Measurements from ENCODE around the gene IFT74.
"Not testable (repeated sequence)": the region's sequence is repeated elsewhere in the genome, so short reads cannot be mapped to it uniquely, and the experiment has no call there.

IFT74 gene

DNA sequence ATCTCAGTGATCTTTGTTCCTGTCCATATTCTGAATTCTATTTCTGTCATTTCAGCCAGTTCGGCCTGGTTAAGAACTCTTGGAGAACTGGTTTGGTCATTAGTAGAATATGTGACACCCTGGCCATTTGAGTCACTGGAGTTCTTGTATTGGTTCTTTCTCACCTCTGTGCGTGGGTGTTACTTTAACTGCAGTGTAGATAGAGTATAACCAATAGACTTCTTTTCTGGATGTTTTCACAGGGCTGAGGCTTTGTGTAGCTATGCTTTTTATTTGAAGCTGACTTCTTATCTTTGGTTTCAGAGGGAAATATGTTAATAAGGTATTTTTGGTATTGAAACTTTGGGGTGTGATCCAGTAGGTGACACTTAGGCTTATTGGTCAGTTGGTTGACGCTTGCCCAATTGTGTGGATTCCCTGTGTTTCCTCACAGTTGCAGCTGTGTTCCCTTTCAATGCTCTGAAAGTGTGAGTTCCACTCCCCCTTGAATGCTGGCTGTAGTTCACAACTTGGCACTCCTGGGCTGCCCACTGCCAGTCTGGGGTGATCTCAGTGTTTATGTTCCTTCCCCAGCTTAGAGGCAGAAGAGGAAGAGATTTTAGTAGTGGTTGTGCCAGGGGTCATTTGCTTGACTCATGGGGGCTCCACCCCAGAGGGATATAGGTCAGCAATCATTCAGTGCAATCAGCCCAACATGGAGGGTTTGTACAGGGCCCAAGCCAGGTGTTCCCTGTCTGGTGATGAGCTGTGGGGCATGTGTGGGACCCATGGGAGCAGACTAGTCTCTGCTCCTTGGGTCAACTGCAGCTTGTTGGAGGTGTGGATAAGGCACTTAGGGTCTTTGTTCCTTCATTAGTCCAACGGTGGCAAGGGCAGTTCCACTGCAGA is 117.9 kb downstream of the IFT74 start:
- no peak for DNase-seq (ENCODE audit: low spot score)

DNA sequence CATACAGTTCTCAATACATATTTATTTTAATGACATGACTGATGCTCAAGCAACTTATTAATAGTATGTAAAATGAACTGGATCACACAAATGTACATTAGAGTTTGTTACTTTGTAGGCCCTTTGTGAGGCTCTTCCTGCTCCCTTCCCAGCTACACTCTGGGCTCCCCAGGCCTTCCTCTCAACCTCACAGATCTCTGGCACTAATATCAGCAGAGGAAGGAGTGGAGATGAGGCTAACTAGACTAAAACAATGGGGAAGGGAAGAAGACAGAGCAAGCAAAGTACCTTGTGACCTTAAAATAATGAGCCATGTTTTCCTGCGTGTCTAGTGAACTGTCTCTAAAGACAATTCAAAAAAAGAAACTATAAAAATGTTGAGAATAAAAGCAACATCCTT is 122.5 kb downstream of the IFT74 start:
- no peak for DNase-seq (ENCODE audit: low spot score)

DNA sequence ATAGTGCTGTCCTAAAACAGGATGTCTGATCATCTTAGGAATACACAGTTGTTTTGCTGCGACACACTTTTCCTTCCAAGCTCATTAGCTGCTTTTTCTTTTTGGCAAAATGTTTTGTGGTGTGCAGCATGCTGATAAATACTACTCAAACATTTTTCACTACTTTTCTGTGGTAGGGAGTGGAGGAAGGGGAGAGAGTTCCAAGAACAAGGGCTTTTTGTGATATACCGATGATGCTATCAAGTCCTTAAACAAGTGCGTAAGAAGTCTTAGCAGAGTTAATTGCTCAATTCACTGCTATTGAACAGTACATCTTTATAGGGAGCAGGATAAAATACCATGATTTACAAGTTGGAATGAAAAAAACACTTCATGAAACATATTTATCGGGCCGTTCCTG is 129.2 kb downstream of the IFT74 start:
- no peak for DNase-seq (ENCODE audit: low spot score)

DNA sequence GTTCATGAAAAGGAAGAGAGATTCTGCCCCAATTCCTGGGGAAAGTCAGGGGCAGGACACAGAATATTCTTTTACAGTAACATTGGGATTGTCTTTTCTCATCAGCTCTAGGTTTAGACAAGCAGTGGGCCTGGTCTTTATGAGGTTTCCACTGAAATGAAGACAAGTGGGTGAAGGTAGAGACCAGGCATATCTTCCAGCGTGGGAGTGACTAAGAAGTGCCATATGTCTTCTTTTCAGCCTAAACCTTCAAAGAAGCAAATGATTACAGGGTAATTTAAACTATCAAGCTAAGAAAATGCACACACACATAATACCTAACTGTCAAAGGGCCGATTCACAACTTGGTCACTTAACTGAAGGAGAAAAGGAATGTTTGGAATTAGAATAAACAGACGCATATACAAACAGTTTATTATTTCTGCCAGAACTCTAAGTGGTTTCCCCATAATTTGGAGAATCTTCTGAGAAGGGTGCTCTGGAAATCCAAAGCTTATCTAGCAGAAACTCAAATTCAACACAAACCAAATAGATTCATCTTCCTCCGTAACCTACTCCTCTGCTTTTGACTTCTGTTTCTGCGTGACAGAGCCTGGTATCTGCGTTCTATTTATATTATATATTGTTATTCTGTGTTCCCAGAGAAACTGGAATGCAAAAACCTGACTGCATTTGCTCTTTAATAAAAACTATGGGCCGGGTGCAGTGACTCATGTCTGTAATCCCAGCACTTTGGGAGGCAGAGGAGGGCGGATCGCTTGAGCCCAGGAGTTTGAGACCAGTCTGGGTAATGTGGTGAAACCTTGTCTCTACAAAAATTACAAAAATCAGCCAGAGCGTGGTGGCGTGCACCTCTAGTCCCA is 130.8 kb downstream of the IFT74 start:
- DNase-seq (ENCODE audit: low spot score) = no peak

DNA sequence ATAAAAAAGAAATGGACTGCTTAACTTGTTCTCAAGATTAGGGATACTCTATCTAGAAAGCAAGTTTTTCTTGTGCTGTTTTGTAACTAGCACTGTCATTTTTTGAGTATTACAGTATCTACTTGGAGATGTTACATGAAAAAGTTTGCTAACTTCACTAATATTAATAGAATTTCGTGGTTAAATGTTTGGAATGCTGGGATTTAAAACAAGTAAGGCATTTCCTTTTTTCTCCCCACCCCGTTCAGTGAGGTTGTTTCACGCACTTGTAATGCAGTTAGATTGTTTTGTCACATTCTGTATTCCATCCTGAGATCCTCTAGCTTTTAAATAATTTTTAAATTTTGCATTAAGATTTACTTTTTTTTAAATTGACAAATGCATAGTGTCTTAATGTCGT is 132.8 kb downstream of the IFT74 start:
- DNase-seq (ENCODE audit: low spot score) = no peak

DNA sequence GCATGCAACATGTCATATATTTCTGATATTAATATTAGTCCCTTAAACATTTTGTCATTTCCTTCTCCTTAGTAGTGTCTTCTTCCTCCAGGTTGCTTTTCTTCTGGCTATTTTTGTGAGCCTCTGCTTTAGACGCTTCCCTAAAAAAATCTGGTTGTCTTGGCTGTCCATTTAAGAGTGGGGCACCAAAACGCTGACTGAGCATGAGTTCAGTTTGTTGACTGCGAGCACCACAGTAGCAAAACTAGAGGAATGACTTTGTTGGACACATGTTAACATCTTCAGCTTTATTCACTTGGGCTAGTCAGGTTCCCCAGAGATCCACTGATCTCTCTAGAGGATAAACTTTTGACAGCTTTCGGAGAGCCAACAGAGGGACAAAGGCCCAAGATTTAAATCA is 133.5 kb downstream of the IFT74 start:
- no peak for DNase-seq (ENCODE audit: low spot score)

DNA sequence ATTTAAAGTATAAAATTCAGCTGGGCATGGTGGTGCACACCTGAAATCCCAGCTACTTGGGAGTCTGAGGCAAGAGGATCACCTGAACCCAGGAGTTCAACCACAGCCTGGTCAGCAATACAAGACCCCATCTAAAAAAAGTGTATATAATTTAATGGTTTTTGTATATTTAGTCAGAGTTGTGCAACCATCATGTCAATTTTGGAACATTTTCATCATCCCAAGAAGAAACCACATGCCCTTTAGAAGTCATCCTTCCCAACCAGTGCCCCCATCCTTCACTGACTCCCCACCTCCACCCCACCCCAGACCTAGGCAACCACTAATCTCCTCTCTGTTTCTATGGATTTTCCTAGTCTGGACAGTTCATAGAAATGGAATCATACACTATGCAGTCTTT is 134.0 kb downstream of the IFT74 start:
- DNase-seq (ENCODE audit: low spot score) = no peak

DNA sequence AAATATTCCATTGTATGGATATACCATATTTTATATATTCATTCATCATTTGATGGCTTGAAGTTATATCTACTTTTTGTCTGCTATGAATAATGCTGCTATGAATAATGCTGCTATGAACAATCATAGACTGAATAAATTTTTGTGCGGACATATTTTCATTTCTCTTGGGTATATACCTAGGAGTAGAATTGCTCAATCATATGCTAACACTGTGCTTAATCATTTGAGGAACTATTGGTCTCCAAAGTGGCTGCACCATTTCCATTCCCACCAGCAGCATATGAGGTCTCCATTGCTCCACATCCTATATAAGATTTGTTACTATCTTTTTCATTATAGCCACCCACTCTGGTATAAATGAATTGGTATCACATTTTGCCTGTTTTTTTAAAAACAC is 134.5 kb downstream of the IFT74 start:
- no peak for DNase-seq (ENCODE audit: low spot score)

DNA sequence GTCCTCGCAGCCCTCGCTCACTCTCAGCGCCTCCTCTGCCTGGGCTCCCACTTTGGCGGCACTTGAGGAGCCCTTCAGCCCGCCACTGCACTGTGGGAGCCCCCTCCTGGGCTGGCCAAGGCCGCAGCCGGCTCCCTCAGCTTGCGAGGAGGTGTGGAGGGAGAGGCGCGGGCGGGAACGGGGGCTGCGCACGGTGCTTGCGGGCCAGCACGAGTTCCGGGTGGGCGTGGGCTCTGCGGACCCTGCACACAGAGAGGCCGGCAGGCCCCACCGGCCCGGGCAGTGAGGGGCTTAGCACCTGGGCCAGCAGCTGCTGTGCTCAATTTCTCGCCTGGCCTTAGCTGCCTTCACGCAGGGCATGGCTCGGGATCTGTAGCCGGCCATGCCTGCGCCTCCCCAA is 136.3 kb downstream of the IFT74 start:
- DNase-seq (ENCODE audit: low spot score) = not testable (repeated sequence)

DNA sequence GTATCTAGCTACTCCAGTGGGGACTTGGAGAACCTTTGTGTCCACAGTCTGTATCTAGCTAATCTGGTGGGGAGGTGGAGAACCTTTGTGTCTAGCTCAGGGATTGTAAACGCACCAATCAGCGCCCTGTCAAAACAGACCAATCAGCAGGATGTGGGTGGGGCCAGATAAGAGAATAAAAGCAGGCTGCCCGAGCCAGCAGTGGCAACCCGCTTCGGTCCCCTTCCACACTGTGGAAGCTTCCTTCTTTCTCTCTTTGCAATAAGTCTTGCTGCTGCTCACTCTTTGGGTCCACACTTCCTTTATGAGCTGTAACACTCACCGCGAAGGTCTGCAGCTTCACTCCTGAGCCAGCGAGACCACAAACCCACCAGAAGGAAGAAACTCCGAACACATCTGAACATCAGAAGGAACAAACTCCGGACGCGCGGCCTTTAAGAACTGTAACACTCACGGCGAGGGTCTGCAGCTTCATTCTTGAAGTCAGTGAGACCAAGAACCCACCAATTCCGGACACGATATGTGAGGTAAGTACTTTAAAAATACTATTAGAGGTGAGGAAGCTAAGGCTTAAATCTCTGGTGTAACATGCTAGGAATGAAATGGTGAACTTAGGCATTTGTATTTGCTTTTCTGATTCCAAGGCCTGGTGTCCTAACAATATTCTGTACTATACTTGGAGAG is 137.3 kb downstream of the IFT74 start:
- not testable (repeated sequence) for DNase-seq (ENCODE audit: low spot score)

DNA sequence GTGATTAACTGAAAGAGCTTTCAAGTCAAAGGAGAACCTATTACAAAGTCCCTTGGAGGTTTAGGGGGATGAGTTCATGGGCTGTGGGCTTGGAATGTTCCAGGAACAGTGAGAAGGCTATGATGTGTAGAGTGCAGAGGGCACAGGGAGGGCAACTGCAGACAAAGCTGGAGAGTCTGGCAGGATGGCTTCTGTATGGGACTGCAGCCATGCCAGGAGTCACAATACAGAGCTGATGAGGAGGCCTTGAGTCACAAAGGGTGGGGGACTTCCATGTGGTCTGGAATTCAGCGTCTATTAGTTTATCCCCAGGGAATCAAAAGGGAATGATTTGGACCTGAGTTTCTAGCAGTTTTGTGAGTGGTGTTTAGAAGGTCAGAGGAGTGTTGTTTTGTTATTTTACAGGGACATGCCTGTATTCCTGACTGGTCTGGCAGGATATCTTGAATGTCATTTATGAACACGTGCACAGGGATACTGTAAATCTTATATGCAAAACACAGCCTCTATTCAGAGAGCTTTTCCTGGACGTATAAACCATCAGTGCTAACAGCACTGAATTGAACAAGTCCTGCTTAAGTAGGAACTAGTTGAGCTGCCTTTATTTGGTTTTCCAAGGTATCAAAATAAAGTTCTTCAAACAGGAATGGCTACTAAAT is 138.6 kb downstream of the IFT74 start:
- no peak for DNase-seq (ENCODE audit: low spot score)

DNA sequence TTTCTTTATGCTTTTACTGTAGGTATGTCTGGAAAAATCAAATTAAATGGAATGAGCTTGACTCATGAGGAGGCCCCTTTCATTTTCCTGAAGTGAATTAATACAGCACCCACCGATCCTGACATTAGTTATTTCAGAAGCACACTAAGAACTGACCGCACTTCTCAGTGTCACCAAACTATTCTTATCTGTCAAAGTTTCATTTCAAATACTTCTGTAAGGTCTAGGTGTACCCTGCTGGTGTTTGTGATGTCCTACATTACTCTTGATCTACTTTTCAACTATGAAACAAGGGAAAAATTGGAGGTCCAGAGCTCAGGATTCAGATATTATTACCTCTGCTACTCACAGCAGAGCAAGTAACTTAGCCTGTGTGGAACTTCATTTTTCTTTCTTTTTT is 151.0 kb downstream of the IFT74 start:
- no peak for DNase-seq (ENCODE audit: low spot score)

DNA sequence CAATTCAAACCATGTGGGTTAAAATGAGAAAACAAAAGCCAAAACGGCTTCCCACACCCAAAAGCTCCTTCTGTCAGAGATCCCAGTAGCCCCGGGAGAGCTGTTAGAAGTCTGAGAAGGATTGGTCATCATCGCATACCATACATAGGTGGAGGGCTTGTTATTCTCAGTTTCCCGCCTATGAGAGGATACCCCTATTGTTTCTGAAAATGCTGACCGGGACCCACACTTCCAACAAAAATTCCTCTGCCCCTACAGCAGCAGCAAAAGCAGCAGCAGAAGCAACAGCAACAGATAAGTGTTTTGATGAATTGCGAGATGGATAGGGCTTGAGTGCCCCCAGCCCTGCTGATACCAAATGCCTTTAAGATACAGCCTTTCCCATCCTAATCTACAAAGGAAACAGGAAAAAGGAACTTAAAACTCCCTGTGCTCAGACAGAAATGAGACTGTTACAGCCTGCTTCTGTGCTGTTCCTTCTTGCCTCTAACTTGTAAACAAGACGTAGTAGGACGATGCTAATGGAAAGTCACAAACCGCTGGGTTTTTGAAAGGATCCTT is 152.8 kb downstream of the IFT74 start, which contains the start of gene TEK:
TSS of gene TEK (plus strand) at position 245 of the 561 bp plus-strand sequence. CDS start 366 bp downstream, outside the sequence.
- DNase-seq (ENCODE audit: low spot score) = peak; percentile 25

DNA sequence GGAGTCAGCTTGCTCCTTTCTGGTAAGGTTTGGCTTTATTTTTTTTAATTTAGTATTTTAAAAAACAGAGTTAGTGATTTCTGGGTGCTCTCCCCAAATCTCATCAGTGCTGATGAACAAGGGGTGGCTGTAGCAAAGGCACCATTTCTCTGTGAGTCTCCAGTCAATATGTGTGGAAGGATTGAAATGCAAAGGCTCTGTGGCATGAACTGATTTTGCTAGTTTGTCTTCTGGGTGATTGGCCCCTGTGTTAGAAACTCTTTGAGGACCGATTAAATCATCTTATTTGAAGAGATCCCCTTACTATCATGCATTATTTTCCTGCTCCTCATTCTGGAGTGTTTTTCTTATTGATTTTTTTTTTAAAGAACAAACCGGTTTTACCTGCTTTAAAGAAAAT is 153.4 kb downstream of the IFT74 start:
- no peak for DNase-seq (ENCODE audit: low spot score)

DNA sequence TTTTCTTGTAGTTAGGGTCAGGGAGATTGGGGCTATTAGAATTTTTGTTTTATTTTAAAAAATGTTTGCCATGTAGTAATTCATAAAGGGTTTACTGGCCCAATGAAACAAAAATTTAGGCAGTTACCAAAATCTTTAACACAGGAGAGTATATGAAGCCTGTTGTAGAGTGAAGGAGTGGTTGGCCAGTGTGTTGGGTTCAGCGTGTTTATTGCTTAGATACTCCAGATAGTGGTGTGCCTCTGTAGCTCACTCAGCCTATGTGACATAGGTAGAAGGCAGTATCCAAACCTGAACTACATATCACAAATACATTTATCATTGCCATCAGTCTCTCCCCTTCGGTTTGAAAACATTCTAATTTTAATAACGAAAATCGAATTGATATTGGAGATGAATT is 154.0 kb downstream of the IFT74 start:
- peak; percentile 16 for DNase-seq (ENCODE audit: low spot score)

DNA sequence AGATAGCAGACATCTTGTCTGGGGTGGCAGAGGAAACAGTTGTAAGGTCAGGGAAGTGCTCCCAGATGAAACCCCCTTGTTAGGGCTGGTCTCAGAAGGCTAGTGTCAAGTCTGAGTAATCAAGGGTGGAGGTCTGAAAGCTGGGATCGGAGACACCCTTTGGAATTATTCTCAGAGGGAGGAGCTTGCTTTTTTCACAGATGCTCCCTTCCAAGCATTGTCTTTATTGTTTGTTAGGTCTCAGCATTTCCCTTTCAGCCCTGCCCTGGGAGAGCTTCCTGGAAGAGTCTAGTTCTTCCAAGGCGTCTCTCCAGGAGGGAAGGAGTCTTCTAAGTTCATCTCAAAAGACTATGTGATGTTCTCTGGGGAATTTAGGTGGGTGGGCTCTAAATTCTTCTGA is 156.0 kb downstream of the IFT74 start:
- no peak for DNase-seq (ENCODE audit: low spot score)
